Cardiac atrium fibroblast (primary cell): Measurements from ENCODE around the gene STYX. TPM values are rescaled to one million over a fixed set of nuclear protein-coding genes. Genes with fewer than 3 reads are reported as not detected.

Source experiments
- total RNA-seq: library from RNA; depleted of rRNA; stranded (reverse); fragments of >200 nt; gene quantifications from 2 replicates; pipeline ENCODE4 v1.2.3, GENCODE V29; 2015

The STYX gene
- total RNA-seq, result 16.1 and 18.0 TPM in 2 replicates

DNA sequence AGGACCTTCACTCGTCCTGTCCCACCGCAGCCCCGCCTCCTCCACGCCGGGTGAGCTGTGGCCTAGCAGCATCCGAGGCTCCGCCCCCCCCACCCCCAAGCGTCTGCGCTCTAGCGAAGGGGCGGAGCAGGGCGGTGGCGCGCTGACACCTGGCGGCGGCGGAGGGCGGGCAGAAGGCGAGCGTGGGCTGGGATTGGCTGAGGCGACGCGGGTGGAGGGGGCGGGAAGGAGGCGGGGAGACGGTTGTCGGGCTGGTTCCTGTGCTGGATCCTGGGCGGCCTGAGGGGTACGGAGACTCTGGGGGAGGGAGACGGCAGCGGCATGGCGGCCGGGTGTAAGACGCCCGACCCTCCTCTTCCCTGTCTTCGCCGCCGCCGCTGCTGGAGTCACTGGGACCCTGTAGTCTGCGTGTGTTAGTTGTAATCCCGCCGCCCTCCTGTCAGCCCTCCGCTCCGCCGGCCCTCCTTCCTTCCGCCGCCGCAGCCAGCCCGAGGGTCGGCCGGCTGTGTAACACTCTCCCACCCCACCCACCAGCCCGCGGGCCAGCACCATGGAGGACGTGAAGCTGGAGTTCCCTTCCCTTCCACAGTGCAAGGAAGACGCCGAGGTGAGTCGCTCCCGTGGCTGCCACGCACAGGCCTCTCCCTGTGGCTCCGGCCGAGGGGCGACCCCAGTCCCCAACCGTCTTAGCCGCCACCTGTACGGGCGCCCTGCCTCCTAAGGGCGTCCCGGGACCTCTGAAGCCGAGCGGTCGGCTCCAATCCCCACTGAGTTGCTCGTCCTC, at the start of gene STYX:
STYX (plus strand) TSS at position 242 of the 784 bp plus-strand sequence; CDS start at position 551, 309 bp downstream.

DNA sequence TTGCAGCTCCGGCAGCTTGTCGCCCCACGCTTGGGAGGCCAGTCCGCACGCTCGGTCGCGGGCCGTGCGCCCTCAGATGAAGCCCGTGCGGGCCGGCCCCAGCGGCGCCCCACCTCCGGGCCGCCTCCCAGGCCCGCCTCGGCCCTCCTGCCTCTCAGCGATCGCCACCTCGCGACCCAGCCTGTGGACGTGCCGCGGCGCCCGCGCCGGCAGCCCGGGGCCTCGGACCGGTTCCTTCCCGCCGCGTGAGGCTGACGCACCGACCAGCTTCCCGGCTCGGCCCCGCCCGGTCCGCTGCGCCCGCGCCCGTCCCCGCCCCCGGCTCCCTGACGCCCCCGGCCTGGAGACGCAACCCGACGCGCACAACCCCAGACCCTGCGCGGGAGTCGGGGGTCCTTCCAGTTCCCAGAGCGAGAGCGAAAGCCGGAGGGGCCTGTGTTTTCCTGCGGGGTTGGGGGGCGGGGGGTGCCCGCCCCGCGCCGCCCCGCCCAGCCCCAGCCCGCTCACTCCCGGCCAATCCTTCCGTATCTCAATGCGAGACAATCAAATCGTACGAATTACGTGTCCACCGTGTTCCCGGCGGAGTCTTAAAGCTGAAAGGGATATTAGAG, 34.4 kb upstream of the STYX start, which contains the start of gene ERO1A:
ERO1A (minus strand) TSS at position 78 of the 611 bp plus-strand sequence; CDS start at position 1, 77 bp downstream.

GRCh38 chr14:52706724-52707706, 23.0 kb upstream of the STYX start, which contains the start of gene PSMC6:
PSMC6 (plus strand) TSS chr14:52707200; CDS start chr14:52707220, 20 bp downstream.

DNA sequence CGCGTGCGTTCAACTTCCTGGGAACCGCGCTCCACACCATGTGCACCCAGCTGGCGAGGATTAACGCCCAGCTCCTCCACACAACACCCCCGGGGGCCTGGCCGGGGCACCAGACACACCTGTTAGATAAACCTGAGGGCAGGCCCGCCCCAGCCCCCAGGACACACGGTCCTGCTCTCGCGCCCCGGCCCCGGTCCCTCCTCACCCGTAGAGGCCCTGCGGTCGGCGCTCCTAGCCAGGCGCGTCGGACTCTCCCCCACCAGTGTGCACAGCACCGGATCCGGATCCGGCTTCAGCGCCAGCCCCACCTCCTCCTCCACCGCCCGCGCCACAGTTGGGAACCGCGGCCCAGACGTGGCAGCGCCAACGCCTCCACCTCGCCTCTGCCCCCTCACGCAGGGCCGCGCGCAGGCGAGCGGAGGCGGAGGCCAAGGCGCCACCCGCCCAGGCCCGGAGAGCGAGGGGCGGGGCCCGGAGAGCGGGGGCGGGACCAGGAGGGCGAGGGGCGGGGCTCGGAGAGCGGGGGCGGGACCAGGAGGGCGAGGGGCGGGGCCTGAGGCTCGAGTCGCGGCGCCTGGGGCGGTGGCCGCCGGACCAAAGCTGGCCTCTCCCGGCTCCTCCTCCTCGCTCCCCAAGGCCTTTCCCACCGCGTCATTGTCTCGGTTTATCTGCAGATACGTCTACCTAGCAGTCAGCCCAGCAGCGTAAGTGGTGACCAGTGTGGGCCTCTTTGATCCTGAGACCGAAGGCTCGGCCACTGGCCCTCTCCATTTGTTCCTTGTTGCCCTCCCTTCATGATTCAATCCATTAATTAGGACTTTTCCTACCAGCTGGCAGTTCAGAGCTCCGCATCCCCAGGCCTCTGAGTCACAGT, 61.5 kb downstream of the STYX start, which contains the start of gene GNPNAT1:
GNPNAT1 (minus strand) TSS at position 385 of the 874 bp plus-strand sequence. CDS start 6,957 bp downstream, outside the sequence.

Other genes with a start within 250 kb of the STYX start
- 5.8 and 7.9 TPM in 2 replicates for gene TXNDC16, start 177.7 kb upstream of the STYX start, total RNA-seq
- 0.18 and 0.49 TPM in 2 replicates for gene GPR137C, start 177.3 kb upstream of the STYX start, total RNA-seq
- 122 and 123 TPM in 2 replicates for gene ERO1A, start 34.6 kb upstream of the STYX start, total RNA-seq
- gene PSMC6, start 23.0 kb upstream of the STYX start, total RNA-seq, result 50.4 and 68.7 TPM in 2 replicates
- 20.2 and 28.0 TPM in 2 replicates for gene GNPNAT1, start 61.4 kb downstream of the STYX start, total RNA-seq
- gene FERMT2, start 220.9 kb downstream of the STYX start, total RNA-seq, result 164 and 195 TPM in 2 replicates